SK-N-SH (cell line): ENCODE results near the gene PPL. TPM values are rescaled to one million over a fixed set of nuclear protein-coding genes. Genes with fewer than 3 reads are reported as not detected.

Experiments
- CTCF ChIA-PET: fragments of 300-600, 350-600 bp; formaldehyde crosslinking; extraction: SDS; loops from one replicate; lab custom pipeline; 2021; lab: Yijun Ruan, JAX
- POLR2A ChIA-PET: fragments of 350-600 bp; sonication (Branson Sonifier 250); formaldehyde crosslinking; extraction: SDS; loops from one replicate; lab custom pipeline; 2020; ENCODE audit warnings: antibody characterized with exemption, inconsistent platforms; lab: Yijun Ruan, JAX
- DNase-seq: peaks from one replicate; pipeline ENCODE4 v3.0.0; 2012
- H2AFZ ChIP-seq: fragments of 200-600 bp; sonication (generic); 2 replicates; pipeline ENCODE4 v1.8.1; 2016; ENCODE audit warnings: antibody characterized with exemption, mild to moderate bottlenecking, low read depth
- H3F3A ChIP-seq: fragments of 200-600 bp; sonication (generic); replicated peaks from 2 replicates; pipeline ENCODE3; 2016; ENCODE audit warnings: antibody characterized with exemption, mild to moderate bottlenecking; ENCODE audit not compliant: insufficient read depth
- H3K27ac ChIP-seq, 2 experiments: fragments of 200-500 bp in 1 of 2; fragments of 200-600 bp in 1 of 2; sonication (Bioruptor generic) in 1 of 2; sonication (generic), shearing (Covaris generic) in 1 of 2; 2 replicates each; pipeline versions ENCODE4 v1.5.1 to v1.6.1; 2014 to 2016; ENCODE audit warnings: low read depth in 2 of 2, inconsistent platforms in 1 of 2, low read length in 1 of 2, mild to moderate bottlenecking in 1 of 2, mixed read lengths in 1 of 2
- H3K27me3 ChIP-seq: fragments of 200-600 bp; sonication (generic), shearing (Covaris generic); 2 replicates; pipeline ENCODE4 v1.6.1; 2016; ENCODE audit warnings: mixed run types; ENCODE audit not compliant: insufficient read depth
- H3K36me3 ChIP-seq, 2 experiments: fragments of 200-500 bp in 1 of 2; fragments of 200-600 bp in 1 of 2; sonication (Bioruptor generic) in 1 of 2; sonication (generic) in 1 of 2; replicated peaks in 1 of 2; 2 replicates each; pipeline versions ENCODE3 to v1.5.1; 2014 to 2016; ENCODE audit warnings: low read length in 1 of 2, mild to moderate bottlenecking in 1 of 2; ENCODE audit not compliant: insufficient read depth in 2 of 2, control insufficient read depth in 1 of 2
- H3K4me1 ChIP-seq, 2 experiments: fragments of 200-500 bp in 1 of 2; fragments of 200-600 bp in 1 of 2; sonication (Bioruptor generic) in 1 of 2; sonication (generic), shearing (Covaris generic) in 1 of 2; 2 replicates each; pipeline versions ENCODE4 v1.5.1 to v1.6.1; 2014 to 2016; ENCODE audit warnings: low read depth in 1 of 2, low read length in 1 of 2, mixed run types in 1 of 2; ENCODE audit not compliant: insufficient read depth in 2 of 2, control insufficient read depth in 1 of 2
- H3K4me2 ChIP-seq: fragments of 200-600 bp; sonication (generic), shearing (Covaris generic); 2 replicates; pipeline ENCODE4 v1.6.1; 2017; ENCODE audit warnings: mixed run types
- H3K4me3 ChIP-seq, 2 experiments: fragments of 200-500 bp in 1 of 2; fragments of 200-600 bp in 1 of 2; sonication (Bioruptor generic) in 1 of 2; sonication (generic), shearing (Covaris generic) in 1 of 2; 2 replicates each; pipeline versions ENCODE4 v1.5.1 to v1.8.1; 2014 to 2016; ENCODE audit warnings: low read depth in 2 of 2, inconsistent platforms in 1 of 2, low read length in 1 of 2, mild to moderate bottlenecking in 1 of 2, mixed read lengths in 1 of 2, moderate library complexity in 1 of 2
- H3K79me2 ChIP-seq: fragments of 200-600 bp; sonication (generic); 2 replicates; pipeline ENCODE4 v1.8.1; 2017; ENCODE audit warnings: mild to moderate bottlenecking; ENCODE audit not compliant: insufficient read depth
- H3K9ac ChIP-seq: fragments of 200-600 bp; sonication (generic); 2 replicates; pipeline ENCODE4 v1.6.1; 2017; ENCODE audit warnings: mixed run types
- H3K9me2 ChIP-seq: fragments of 200-600 bp; sonication (generic); 2 replicates; pipeline ENCODE4 v1.6.1; 2017; ENCODE audit warnings: mixed run types
- H3K9me3 ChIP-seq: fragments of 200-600 bp; sonication (generic); 2 replicates; pipeline ENCODE4 v1.6.1; 2017; ENCODE audit warnings: mixed run types, mild to moderate bottlenecking, moderate library complexity
- H4K20me1 ChIP-seq: fragments of 200-600 bp; sonication (generic); 2 replicates; pipeline ENCODE4 v1.6.1; 2017; ENCODE audit warnings: mild to moderate bottlenecking, mixed run types; ENCODE audit not compliant: insufficient read depth
- CTCF ChIP-seq: fragments of 200-600 bp; sonication (generic); IDR thresholded peaks from 2 replicates; pipeline ENCODE4 v1.6.1; 2017; ENCODE audit warnings: antibody characterized with exemption, mild to moderate bottlenecking, moderate library complexity
- FOXM1 ChIP-seq: IDR thresholded peaks from 2 replicates; pipeline ENCODE4 v1.4.0; 2012; ENCODE audit warnings: low read depth, mild to moderate bottlenecking
- GABPA ChIP-seq: IDR thresholded peaks from 2 replicates; pipeline ENCODE4 v1.4.0; 2012; ENCODE audit warnings: low read depth, mild to moderate bottlenecking
- JUND ChIP-seq: IDR thresholded peaks from 2 replicates; pipeline ENCODE4 v1.4.0; 2012
- MXI1 ChIP-seq: IDR thresholded peaks from 2 replicates; pipeline ENCODE4 v1.6.1; 2012; ENCODE audit warnings: mild to moderate bottlenecking, low read depth, low read length, improper control_type of control experiment
- NFIC ChIP-seq: IDR thresholded peaks from 2 replicates; pipeline ENCODE4 v1.4.0; 2012; ENCODE audit warnings: borderline replicate concordance
- PBX3 ChIP-seq: IDR thresholded peaks from 2 replicates; pipeline ENCODE4; 2012
- POLR2AphosphoS5 ChIP-seq: IDR thresholded peaks from 2 replicates; pipeline ENCODE4 v1.6.1; 2012; ENCODE audit warnings: low read depth, low read length
- RCOR1 ChIP-seq: fragments of 150-350 bp; IDR thresholded peaks from 2 replicates; pipeline ENCODE4 v1.6.1; 2017; ENCODE audit warnings: antibody characterized with exemption, low read length
- REST ChIP-seq: IDR thresholded peaks from 2 replicates; pipeline ENCODE4 v1.6.1; 2012; ENCODE audit warnings: mild to moderate bottlenecking, low read depth, low read length, moderate library complexity
- RFX5 ChIP-seq: IDR thresholded peaks from 2 replicates; pipeline ENCODE4 v1.6.1; 2012; ENCODE audit warnings: mild to moderate bottlenecking, improper control_type of control experiment, low read length
- SMC3 ChIP-seq: IDR thresholded peaks from 2 replicates; pipeline ENCODE4 v1.6.1; 2012; ENCODE audit warnings: low read depth, low read length, improper control_type of control experiment
- TAF1 ChIP-seq: IDR thresholded peaks from 2 replicates; pipeline ENCODE4 v1.6.1; 2012; ENCODE audit warnings: low read depth, mild to moderate bottlenecking, low read length, moderate library complexity, borderline replicate concordance
- USF1 ChIP-seq: IDR thresholded peaks from 2 replicates; pipeline ENCODE4 v1.4.0; 2012; ENCODE audit warnings: low read depth, borderline replicate concordance
- WGBS: methylation state at CpG from one replicate; pipeline ENCODE4 v1.1.6; 2017; ENCODE audit warnings: low lambda C conversion rate; 5-methylcytosine and 5-hydroxymethylcytosine counted together
- polyA plus RNA-seq, 3 experiments: library from polyadenylated mRNA; depleted of rRNA; stranded (reverse); fragments of >200 nt; gene quantifications; 2 replicates each; pipeline ENCODE4 v1.2.3, GENCODE V29; 2012
- TF ChIP-seq, protein P1 (sequence below): IDR thresholded peaks from 2 replicates; pipeline ENCODE4 v1.4.0; 2012; ENCODE audit warnings: low read depth, borderline replicate concordance

PPL gene
- polyA plus RNA-seq, 1 of the 3 experiments (the other 2 are of a cell fraction), result 24.6 TPM

DNA sequence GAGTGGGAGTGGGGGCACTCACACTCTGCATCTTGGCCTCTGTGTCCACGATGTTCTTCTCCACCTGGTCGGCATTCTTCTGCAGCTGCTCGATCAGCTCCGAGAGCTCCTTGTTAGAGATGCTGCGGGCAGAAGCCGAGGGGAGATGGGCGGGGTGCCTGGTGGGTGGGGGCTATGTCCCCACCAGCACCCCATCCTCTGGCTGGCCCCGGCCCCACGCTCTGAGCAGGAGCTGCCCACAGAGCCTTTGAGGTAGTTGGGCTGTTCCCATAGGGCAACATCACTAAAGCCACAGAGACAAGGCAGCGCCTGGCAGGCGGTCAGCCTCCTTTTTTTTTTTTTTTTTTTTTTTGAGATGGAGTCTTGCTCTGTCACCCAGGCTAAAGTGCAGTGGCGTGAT lies 26.1 kb downstream of the PPL start:
- Histone ChIP-seq H3K27me3 (no peaks in the 10 kb centered on the region), H2AFZ (no peak overlapping the region), H3F3A (no peaks in the 10 kb centered on the region), H3K4me2 (no peak overlapping the region), H3K4me1 (no peaks in the 10 kb centered on the region), H3K27ac (no peak overlapping the region), H3K4me3 (no peak overlapping the region), H3K9ac (no peak overlapping the region), H3K36me3 (no peaks in the 10 kb centered on the region), H4K20me1 (no peaks in the 10 kb centered on the region), H3K9me3 (no peaks in the 10 kb centered on the region), H3K9me2 (no peaks in the 10 kb centered on the region), H3K79me2 (no peaks in the 10 kb centered on the region)
- WGBS, result 91% methylated on average over 11 of the region's 12 CpGs
- DNase-seq, result no peak
- no peak for TF ChIP-seq RFX5
- TF ChIP-seq NFIC, result no peak
- TF ChIP-seq JUND, result no peak
- TF ChIP-seq FOXM1, result no peak
- no peak for TF ChIP-seq POLR2AphosphoS5
- no peak for TF ChIP-seq PBX3
- TF ChIP-seq TAF1, result no peak
- no peak for TF ChIP-seq REST
- TF ChIP-seq CTCF, result no peak
- CTCF ChIA-PET, result no interaction called here
- POLR2A ChIA-PET, result no interaction called here

DNA sequence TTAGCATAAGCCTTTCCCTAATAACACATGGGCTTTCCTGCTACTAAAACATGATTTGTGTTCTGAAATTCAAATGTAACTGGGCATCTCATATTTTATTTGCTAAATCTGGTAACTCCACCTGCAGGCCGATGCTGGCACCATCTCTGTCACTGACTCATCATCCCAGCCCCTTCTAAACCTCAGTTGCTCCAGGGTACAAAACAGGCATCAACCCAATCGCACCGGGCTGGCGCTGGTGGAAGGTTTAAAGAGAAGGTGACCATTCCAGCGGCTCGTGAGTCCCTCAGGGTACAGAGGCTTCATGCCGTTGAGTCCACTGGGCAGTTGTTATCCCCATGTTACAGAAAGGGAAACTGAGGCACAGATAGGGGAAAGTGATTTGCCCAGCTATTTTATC lies 27.1 kb downstream of the PPL start:
- Histone ChIP-seq H2AFZ (no peak overlapping the region), H3K4me1 (no peaks in the 10 kb centered on the region), H3K27me3 (no peaks in the 10 kb centered on the region), H4K20me1 (no peaks in the 10 kb centered on the region), H3K4me2 (no peak overlapping the region), H3K9ac (no peak overlapping the region), H3K4me3 (no peak overlapping the region), H3F3A (no peaks in the 10 kb centered on the region), H3K9me3 (no peaks in the 10 kb centered on the region), H3K79me2 (no peaks in the 10 kb centered on the region), H3K27ac (no peak overlapping the region), H3K9me2 (no peaks in the 10 kb centered on the region), H3K36me3 (no peaks in the 10 kb centered on the region)
- ChIA-PET POLR2A (no interaction called here), CTCF (no interaction called here)
- DNase-seq, result no peak
- WGBS, result 66% methylated on average over 7 of the region's 7 CpGs
- TF ChIP-seq SMC3, result no peak
- no peak for TF ChIP-seq CTCF
- no peak for TF ChIP-seq RFX5
- TF ChIP-seq MXI1, result no peak
- TF ChIP-seq, protein P1, sequence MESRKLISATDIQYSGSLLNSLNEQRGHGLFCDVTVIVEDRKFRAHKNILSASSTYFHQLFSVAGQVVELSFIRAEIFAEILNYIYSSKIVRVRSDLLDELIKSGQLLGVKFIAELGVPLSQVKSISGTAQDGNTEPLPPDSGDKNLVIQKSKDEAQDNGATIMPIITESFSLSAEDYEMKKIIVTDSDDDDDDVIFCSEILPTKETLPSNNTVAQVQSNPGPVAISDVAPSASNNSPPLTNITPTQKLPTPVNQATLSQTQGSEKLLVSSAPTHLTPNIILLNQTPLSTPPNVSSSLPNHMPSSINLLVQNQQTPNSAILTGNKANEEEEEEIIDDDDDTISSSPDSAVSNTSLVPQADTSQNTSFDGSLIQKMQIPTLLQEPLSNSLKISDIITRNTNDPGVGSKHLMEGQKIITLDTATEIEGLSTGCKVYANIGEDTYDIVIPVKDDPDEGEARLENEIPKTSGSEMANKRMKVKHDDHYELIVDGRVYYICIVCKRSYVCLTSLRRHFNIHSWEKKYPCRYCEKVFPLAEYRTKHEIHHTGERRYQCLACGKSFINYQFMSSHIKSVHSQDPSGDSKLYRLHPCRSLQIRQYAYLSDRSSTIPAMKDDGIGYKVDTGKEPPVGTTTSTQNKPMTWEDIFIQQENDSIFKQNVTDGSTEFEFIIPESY, result no peak
- TF ChIP-seq GABPA, result no peak
- TF ChIP-seq RCOR1, result no peak
- no peak for TF ChIP-seq USF1
